Measurements from ENCODE around the gene MPI.

- TF ChIP-seq CTCF (IDR thresholded peaks at IDR 0.05) (no peak), EP300 (IDR thresholded peaks at IDR 0.05) (no peak), POLR2A (IDR thresholded peaks at IDR 0.05) (no peak), POLR2AphosphoS5 (IDR thresholded peaks at IDR 0.05) (no peak)
Measured at GRCh38 chr15:74889390-74889882, 406 bp upstream of the MPI start.

Data from suprapubic skin (tissue), 4 donors.